Muscle of arm (tissue), 12 donors: ENCODE data around the gene GALNT17. TPM values are rescaled to one million over a fixed set of nuclear protein-coding genes. Genes with fewer than 3 reads are reported as not detected.

Source experiments
- DNase-seq: peaks from one replicate; pipeline ENCODE4 v3.0.0-alpha.2; 2013
- polyA plus RNA-seq, 12 donors: library from polyadenylated mRNA; unstranded; fragments of 120-200 nt; gene quantifications; one replicate each; pipeline ENCODE4 v1.2.1, GENCODE V29; 2013; ENCODE audit not compliant: insufficient read length in 12 of 12

Gene GALNT17
- polyA plus RNA-seq, 12 donors, result 22.7 to 40.4 (median 33.6) TPM; not detected in 1

DNA sequence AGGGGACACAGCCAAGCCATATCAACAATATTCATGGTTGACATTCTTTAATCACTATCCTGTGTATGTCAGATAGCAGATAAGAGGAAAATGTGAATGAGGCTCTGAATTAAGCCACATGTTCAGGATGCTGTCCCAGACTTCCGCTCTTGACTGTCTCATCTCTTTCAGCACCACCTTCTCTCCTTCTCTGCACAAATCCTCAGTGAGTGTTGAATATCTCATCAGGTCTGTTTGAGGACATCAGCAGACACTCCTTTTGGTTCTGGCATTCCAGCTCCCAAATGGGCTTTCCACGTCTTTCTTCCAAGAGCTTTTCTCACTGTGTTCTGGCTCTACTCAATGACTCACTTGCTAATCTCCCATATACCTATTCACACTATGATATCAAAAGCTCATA lies 321.7 kb downstream of the GALNT17 start:
- DNase-seq, result no peak

DNA sequence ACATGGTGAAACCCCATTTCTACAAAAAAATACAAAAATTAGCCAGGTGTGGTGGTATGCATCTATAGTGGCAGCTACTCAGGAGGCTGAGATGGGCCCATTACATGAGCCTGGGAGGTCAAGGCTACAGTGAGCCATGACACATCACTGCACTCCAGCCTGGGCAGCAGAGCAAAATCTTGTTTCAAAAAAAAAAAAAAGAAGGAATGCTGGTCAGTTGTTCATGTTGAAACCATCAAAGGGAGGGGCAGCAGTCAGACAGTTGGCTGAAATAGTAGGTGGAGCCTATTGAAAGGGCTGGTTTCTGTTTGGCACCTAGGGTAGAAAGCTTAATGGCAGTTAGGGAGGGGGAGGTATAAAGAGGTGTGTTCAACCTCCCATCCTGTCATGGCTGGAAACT lies 323.0 kb downstream of the GALNT17 start:
- DNase-seq, result no peak

DNA sequence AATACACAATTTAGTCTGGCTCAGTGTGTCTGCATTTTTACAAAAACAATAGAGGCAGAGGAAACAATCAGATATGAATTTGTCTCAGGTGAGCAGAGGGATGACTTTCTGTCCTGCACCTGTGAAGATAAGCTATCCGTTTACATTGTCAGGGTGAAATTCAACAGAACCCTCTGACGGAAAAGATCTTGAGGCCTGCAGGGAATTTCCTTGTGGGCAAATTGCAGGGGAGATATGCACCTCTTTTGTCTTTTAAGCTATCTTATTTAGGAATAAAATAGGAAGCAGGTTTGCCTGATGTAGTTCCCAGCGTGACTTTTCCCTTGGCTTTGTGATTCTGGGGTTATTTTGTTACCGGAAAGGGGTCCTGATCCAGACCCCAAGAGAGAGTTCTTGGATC lies 325.1 kb downstream of the GALNT17 start:
- DNase-seq, result no peak

DNA sequence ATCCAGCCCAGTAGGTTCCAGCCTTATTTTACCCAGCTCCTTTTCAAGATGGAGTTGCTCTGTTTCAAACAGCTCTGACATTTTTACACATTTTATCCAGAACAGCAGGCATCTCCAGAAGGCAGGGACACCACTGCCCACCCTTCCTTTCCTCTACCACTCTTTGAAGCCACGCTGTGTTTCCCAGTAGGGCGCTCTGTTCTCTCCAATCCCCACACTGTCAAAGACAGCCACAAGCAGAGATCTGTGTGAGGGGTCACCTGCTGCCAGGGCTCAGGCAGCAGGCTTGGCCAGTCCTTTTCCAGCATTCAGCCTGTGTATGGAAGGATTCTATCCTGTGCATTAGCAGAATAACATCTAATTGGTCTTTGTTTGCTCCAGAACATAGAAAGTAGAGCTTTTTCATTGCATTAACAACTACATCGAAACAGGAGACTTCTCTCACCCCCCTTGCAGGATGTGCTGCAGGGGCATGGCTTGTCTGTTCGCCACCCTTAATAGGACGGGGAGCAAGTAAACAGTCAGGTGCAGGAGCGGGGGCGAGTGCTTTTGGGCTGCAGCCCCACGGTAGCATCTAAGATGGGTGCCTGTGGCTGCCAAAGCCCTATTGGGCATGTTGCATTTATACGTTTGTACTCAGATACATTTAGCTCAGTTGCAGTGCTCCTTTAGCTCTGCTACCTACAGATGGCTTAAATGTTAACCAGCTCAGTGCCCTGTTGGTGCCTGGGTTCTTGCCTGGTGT lies 326.1 kb downstream of the GALNT17 start:
- DNase-seq, result no peak

DNA sequence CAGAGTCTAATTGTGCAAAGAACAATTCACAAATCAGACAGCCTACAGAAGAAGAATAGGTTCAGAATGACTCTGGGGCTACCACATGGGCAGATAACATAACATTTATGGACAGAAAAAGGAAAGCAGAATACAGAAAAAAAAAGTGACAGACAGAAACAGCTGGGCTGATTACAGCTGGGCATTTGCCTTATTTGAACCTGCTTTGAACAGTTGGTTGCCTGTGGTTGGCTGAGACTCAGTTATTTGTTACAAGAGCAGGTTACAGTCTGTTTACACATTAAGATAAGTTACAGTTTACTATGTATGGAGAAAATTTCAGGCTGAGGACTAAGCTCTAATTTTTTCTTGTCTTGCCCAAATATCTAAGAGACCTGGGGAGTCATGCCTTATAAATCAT lies 327.2 kb downstream of the GALNT17 start:
- DNase-seq, result peak; percentile 28

DNA sequence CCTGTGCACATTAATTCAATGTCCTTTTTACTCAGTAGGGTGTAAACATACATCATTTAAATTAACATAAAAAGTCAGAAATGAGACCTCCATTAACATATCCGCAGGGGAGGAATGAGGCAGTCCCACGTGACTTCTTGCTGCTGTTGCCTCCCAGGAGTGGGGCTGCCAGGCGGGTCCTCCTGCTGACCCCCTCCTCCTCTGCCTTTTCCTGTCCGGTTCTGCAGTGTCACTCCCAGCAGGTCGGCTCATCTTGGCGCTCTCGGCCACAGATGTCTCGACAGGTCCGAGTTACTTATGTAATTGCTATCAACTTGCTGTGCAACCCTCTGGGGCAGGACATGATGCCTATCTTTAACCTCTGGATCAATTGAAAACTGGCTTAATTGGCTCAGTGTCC lies 329.6 kb downstream of the GALNT17 start:
- DNase-seq, result no peak

DNA sequence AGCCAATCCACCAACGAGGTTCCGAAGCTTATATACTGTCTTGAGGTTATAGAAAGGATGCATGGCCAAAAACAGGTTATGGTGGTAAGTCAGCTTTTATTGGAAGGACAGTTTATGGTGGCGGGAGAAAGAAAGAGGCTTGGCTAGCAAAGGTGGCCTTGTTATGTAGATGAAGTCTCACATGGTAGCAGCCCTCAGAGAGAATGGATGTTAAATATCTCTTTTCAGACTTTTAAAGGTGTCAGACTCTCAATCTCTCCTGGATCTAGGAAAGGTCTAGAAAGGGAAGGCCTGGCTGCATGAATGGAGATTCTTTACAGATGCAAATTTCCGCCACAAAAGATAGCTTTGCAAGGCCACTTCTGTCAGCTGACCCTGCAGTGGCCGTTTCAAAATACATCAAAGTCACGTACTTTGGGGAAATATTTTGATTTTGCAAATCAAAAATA lies 333.8 kb downstream of the GALNT17 start:
- no peak for DNase-seq

DNA sequence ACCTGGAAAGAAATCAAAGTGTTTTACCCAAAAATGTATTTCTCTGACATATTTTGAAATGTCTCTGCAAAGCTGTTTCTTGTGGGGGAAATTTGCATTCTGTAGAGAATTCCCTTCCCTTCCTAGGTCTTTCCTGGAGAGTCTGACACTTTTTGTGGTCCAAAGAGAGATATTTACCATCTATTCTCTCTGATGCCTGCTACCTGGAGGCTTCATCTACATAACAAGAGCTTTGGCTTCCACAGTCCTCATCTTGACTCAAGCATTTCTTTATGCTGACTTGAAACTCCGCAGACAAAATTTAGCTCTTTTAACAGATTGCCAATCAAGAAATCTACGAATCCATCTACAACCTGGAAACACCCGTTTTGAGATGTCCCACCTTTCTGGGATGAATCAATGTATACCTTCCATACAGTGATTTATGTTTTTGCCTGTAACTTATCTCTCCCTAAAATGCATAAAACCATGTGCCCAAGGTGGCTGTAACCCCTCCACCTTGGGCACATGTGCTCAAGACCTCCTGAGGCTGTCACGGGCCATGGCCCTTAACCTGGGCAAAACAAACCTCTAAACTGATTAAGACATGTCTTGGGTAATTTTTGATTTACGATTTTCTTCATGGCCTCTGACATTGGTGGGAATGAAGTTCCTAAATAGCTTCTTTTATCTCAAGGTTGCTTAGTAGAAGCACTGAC lies 334.7 kb downstream of the GALNT17 start:
- DNase-seq, result no peak

DNA sequence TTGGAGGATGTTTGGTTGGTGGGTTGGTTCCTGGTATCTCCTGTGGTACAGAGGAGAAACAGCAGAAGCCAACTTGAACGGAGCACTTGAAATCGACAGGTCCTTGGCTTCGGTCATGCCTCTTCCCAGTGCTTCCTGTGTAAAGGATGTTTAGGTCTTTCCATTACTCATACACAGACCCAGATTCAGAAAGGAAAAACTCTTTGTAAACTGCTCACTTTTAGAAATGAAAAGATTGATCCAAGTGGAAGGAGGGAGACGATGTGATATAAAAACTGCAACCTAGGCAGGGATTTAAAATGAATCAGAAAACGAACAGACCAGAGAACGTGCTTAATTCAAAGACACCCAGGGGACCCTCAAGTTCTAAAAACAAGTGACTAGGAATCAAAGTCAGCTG lies 338.4 kb downstream of the GALNT17 start:
- peak; percentile 53 for DNase-seq

DNA sequence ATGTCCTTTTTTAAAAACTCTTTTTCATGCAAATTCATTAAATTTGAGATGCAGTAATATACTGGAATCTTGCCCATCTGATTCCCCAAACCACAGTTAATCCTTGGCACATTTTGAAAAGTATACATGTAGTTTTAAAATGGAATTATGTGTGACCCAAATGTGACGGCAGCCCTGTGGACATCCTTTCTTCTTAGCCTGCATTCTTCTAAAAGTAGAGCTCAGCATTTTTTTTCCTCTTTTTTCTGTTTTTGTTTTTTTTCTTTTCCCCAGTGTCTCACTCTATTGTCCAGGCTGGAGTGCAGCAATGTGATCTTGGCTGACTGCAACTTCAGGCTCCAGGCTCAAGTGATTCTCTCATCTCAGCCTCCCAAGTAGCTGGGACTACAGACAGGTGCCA lies 338.9 kb downstream of the GALNT17 start:
- peak; percentile 31 for DNase-seq

DNA sequence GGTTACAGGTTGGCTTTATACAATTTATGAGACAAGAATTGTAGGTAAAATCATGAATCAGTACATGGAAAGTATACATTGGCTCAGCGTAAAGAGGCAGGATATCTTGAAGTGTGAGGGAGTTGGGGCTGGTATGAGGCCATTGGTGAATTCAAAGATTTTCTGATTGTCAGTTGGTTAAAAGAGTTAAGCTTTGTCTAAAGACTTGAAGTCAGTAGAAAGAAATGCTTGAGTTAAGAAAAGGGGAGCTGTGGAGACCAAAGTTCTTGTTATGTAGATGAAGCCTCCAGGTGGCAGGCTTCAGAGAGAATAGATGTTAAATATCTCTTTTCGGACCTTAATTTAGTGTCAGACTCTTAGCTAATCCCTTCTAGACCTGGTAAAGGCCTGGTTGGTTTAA lies 341.0 kb downstream of the GALNT17 start:
- DNase-seq, result no peak

DNA sequence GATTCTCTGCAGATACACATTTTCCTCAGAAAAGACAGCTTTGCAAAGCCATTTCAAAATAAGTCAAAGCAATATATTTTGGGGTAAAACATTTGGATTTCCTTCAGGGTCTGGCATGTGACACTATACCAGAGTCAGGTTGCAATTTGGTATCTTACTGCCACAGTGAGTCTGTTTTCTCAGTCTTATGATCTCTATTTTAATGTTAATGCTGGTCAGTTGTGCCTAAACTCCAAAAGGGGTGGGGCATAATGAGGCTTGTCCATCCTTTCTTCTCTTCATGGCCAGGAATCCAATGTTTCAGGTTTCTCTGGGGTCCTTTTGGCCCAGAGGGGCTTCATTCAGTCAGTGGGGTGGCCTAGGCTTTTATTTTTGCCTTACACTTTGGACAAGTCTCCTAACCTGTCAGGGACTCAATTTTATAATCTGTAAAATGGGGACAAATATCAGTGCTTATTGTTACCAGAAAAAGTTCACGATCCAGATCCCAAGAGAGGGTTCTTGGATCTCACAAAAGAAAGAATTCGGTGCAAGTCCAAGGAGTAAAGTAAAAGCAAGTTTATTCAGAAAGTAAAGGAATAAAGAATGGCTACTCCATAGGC lies 341.5 kb downstream of the GALNT17 start:
- no peak for DNase-seq

DNA sequence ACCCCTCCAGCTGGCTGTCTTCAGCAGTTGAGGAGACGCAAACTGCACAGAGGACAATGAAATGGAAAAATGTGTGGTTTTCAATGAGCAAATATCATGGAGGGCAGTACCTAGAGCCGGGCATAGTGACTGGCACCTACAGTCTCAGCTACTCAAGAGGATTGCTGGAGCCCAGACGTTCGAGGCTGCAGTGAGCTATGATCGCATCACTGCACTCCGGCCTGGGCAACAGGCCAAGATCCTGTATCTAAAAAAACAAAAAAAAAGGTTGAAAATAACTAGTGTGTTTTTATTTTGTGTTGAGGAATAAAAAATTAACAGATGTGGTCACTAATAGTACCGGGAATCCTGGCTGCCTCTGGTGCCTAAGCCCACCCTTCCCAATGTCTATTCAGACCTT lies 345.5 kb downstream of the GALNT17 start:
- DNase-seq, result no peak

DNA sequence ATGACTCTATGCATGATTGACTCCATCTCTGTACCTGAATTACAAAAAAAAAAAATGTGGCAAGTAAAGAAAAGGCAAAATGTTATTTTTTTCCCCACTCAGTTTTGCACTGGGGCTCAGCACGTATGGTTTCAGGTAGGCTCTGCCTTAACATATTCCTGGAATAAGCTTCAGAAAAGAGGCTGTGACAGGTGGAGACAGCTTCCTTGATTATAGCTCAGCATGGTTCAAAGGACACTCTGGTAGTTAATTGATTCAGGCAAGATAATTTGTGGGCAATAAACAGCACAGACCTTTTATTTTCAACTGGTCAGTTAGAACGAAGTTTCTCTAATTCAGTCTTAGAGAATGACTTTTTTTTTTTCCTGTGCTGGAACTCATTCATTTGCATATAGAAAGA lies 347.3 kb downstream of the GALNT17 start:
- DNase-seq, result no peak

DNA sequence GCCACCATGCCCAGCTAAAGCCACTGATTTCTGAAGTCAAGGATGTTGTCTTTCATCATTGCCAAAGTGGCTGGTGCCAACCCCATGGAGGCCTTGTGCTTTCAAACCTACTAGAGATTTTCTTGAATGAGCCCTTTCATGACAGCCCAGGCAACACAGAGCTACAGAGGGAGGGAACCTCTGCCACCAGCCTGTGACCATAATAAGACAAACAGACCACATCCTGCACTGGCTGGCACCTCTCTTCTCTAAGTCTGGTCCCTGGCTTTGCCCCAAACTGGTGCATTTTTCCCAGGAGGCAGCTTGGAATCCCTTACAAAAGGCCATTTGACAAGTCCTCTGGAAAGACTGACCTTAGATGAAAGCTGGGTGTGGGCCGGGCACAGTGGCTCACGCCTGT lies 348.8 kb downstream of the GALNT17 start:
- DNase-seq, result no peak

DNA sequence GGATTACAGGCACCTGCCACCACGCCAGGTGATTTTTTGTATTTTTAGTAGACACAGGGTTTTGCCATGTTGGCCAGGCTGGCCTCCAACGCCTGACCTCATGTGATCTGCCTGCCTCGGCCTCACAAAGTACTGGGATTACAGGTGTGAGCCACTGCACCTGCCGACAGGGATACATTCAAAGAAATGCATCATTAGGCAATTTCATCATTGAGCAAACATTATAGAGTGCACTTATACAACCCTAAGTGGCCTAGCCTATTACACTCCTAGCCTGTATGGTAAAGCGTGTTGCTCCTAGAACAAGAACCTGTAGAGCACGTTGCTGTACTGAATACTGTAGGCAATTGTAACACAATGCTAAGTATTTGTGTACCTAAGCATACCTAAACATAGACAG lies 350.3 kb downstream of the GALNT17 start:
- no peak for DNase-seq

DNA sequence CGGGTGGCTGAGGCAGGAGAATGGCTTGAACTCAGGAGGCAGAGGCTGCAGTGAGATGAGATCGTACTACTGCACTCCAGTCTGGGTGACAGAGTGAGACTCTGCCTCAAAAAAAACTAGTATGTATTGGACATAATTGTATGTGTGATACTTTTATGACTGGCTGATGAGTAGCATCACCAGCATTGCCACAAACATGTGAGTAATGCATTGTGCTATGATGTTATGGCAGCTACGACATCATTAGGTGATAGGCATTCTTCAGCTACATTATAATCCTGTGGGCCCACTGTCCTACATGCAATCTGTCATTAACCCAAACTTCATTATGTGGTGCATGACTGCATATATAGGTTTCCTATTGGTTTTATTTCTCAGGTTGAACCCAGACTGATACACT lies 352.4 kb downstream of the GALNT17 start:
- no peak for DNase-seq

DNA sequence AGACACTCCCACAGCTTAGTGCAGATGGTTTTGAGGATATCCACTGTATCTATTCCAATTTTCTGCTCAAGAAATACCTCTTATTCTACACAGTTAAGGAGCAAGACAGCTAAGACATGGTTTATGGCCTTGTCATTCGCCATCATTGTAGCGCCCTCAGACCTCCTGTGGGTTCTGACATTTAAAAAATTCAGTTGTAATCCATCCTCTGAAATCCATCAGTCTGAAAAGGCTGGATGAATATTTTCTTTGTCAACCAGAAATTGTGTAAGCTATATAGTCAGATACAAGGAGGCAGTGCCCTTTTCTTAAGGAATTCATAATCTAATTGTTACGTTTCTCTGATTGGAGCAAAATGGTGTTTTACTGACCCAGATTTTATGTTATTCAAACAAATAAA lies 353.6 kb downstream of the GALNT17 start:
- DNase-seq, result no peak

DNA sequence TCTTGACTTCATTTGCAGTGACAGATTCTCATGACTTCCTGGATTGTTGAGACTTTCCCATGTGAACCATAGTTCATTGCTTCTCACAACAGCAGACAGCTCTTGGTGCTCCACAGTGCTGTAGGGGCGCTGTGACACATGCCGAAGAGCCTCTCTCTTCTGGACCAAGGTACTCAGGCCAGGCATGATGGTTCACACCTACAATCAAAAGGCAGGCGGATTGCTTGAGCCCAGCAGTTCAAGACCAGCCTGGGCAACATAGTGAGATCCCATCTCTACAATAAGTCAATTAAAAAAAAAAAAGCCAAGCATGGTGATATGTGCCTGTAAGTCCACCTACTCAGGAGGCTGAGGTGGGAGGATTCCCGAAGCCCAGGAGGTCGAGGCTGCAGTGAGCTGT lies 354.5 kb downstream of the GALNT17 start:
- no peak for DNase-seq

DNA sequence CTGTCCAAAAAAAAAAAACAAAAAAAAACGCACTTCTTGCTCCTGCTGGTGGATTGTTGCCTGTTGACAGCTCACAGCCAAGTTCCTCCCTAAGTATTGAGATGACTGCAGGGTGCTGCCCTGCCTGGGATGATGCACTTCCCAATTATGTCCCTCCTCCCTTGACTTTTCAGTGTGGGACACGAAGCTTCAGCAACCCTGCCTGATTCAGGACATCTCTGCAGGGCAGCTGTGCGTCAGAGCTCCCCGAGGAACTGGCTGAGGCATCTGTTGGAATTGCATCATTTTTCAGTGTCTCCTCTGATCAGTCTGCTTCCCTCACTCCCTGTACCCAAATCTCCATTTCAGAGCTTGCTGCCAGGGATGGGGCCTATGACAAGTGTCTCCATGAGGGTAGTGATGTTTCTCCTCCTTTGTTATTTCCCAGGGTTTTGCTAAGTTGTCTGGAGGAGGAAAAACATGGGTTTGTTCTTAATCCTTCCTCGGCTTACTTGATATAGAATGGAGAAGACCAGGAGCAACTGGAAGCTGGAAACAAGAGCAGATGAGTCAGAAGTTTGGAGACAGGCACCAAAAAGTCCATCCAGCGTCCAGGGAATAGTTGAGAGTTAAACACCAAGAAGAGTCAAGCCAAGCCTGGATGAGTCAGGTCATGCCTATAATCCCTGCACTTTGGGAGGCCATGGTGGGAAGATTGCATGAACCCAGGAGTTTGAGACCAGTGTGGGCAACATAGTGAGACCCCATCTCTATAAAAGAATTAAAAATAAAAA lies 355.1 kb downstream of the GALNT17 start:
- no peak for DNase-seq

DNA sequence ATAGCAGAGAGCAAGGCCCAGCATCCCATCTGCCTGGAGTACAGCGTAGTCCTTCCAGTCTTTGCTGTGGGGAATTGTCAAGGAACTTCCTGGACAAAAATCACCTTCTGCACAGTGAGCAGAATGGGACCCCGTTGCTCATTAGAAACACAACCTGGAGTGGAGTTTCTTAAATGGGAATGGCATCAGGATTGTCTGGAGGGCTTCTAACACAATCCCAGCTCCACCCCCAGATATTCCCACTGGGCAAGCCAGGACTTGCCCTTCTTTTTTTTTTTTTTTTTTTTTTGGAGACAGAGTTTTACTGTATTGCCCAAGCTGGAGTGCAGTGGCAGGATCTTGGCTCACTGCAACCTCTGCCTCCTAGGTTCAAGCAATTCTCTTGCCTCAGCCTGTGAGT lies 356.4 kb downstream of the GALNT17 start:
- no peak for DNase-seq

DNA sequence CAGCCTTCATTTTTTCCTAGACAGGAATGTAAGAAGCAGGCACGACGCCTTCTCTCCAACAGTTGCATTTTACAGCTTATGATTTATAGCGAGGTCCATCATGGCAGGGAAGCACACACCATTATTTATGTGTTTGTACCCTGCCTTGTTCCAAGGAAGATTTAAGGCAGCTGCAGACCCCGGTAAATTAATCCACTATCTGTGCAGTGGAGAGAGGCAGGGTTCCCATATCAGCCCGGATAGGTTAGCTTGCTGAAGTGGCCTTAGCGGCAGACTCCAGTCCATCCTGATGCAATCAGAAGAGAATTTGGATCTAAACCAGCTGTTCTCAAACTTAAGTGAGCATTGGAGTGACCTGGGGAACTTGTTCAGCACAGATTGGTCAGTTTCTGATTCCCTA lies 359.4 kb downstream of the GALNT17 start:
- no peak for DNase-seq
